ENCODE measurements around the gene THAP6.

THAP6 gene

GRCh38 chr4:75514131-75514948 lies at the start of gene THAP6, which contains the start of gene RCHY1:
Gene THAP6, plus strand, starts transcription at chr4:75514473. Its CDS starts 980 bp downstream, at chr4:75515453.
Gene RCHY1, minus strand, starts transcription at chr4:75514403. Its CDS starts 117 bp downstream, at chr4:75514286.
- Histone ChIP-seq H3K4me3 (ENCODE audit: low read length) (peak within 1 kb of the TSS; percentile 89), H3K27ac (ENCODE audit: low read length) (no peak within 1 kb of the TSS), H3K27me3 (ENCODE audit: control insufficient read depth, insufficient read depth, low read length) (no peaks in the 10 kb centered on the region), H3K36me3 (ENCODE audit: control insufficient read depth, insufficient read depth, low read length) (no peaks in the 10 kb centered on the region; the same call in 1 of the 2 replicates), H3K4me1 (ENCODE audit: control insufficient read depth, insufficient read depth, low read length) (peaks cover 1% of the 10 kb centered on the region; the same call in 1 of the 2 replicates), H3K9me3 (ENCODE audit: control insufficient read depth, insufficient read depth, low read length) (no peaks in the 10 kb centered on the region)
- DNase-seq (ENCODE audit: low read depth, low spot score) = peak; percentile 85
- WGBS (ENCODE audit: insufficient coverage, insufficient read length) = no CpG with 5 or more reads among the region's 61 CpGs

- no CpG with 5 or more reads among the region's 1 CpG for WGBS (ENCODE audit: insufficient coverage, insufficient read length)
- no peak overlapping the region for H3K27ac ChIP-seq (ENCODE audit: low read length)
- no peaks in the 10 kb centered on the region for H3K4me1 ChIP-seq (ENCODE audit: control insufficient read depth, insufficient read depth, low read length)
- H3K9me3 ChIP-seq (ENCODE audit: control insufficient read depth, insufficient read depth, low read length) = no peaks in the 10 kb centered on the region
- no peak for DNase-seq (ENCODE audit: low read depth, low spot score)
- no peak overlapping the region for H3K4me3 ChIP-seq (ENCODE audit: low read length)
- H3K36me3 ChIP-seq (ENCODE audit: control insufficient read depth, insufficient read depth, low read length) = no peaks in the 10 kb centered on the region
- no peaks in the 10 kb centered on the region for H3K27me3 ChIP-seq (ENCODE audit: control insufficient read depth, insufficient read depth, low read length)
Observed at GRCh38 chr4:75469896-75470295, 44.4 kb upstream of the THAP6 start.

- Histone ChIP-seq H3K9me3 (ENCODE audit: control insufficient read depth, insufficient read depth, low read length) (no peaks in the 10 kb centered on the region), H3K27me3 (ENCODE audit: control insufficient read depth, insufficient read depth, low read length) (no peaks in the 10 kb centered on the region), H3K4me3 (ENCODE audit: low read length) (no peak overlapping the region), H3K4me1 (ENCODE audit: control insufficient read depth, insufficient read depth, low read length) (no peaks in the 10 kb centered on the region), H3K36me3 (ENCODE audit: control insufficient read depth, insufficient read depth, low read length) (no peaks in the 10 kb centered on the region), H3K27ac (ENCODE audit: low read length) (no peak overlapping the region)
- DNase-seq (ENCODE audit: low read depth, low spot score) = no peak
- no CpG with 5 or more reads among the region's 1 CpG for WGBS (ENCODE audit: insufficient coverage, insufficient read length)
Observed at GRCh38 chr4:75470738-75471137, 43.5 kb upstream of the THAP6 start.

- Histone ChIP-seq H3K36me3 (ENCODE audit: control insufficient read depth, insufficient read depth, low read length) (no peaks in the 10 kb centered on the region), H3K27me3 (ENCODE audit: control insufficient read depth, insufficient read depth, low read length) (no peaks in the 10 kb centered on the region), H3K4me3 (ENCODE audit: low read length) (no peak overlapping the region), H3K9me3 (ENCODE audit: control insufficient read depth, insufficient read depth, low read length) (no peaks in the 10 kb centered on the region), H3K27ac (ENCODE audit: low read length) (no peak overlapping the region), H3K4me1 (ENCODE audit: control insufficient read depth, insufficient read depth, low read length) (no peaks in the 10 kb centered on the region)
- WGBS (ENCODE audit: insufficient coverage, insufficient read length) = no CpG with 5 or more reads among the region's 3 CpGs
- DNase-seq (ENCODE audit: low read depth, low spot score) = no peak
Observed at GRCh38 chr4:75477201-75477600, 37.1 kb upstream of the THAP6 start.

GRCh38 chr4:75484190-75484589 lies 30.1 kb upstream of the THAP6 start:
- no peaks in the 10 kb centered on the region for H3K36me3 ChIP-seq (ENCODE audit: control insufficient read depth, insufficient read depth, low read length)
- H3K4me1 ChIP-seq (ENCODE audit: control insufficient read depth, insufficient read depth, low read length) = no peaks in the 10 kb centered on the region
- no peak overlapping the region for H3K4me3 ChIP-seq (ENCODE audit: low read length)
- no peaks in the 10 kb centered on the region for H3K27me3 ChIP-seq (ENCODE audit: control insufficient read depth, insufficient read depth, low read length)
- H3K27ac ChIP-seq (ENCODE audit: low read length) = no peak overlapping the region
- no peaks in the 10 kb centered on the region for H3K9me3 ChIP-seq (ENCODE audit: control insufficient read depth, insufficient read depth, low read length)
- WGBS (ENCODE audit: insufficient coverage, insufficient read length) = no CpG with 5 or more reads among the region's 4 CpGs
- DNase-seq (ENCODE audit: low read depth, low spot score) = no peak

- no peaks in the 10 kb centered on the region for H3K27me3 ChIP-seq (ENCODE audit: control insufficient read depth, insufficient read depth, low read length)
- WGBS (ENCODE audit: insufficient coverage, insufficient read length) = no CpG with 5 or more reads among the region's 2 CpGs
- no peak overlapping the region for H3K4me3 ChIP-seq (ENCODE audit: low read length)
- H3K27ac ChIP-seq (ENCODE audit: low read length) = no peak overlapping the region
- DNase-seq (ENCODE audit: low read depth, low spot score) = no peak
- peaks cover 2% of the 10 kb centered on the region; the same call in 1 of the 2 replicates for H3K36me3 ChIP-seq (ENCODE audit: control insufficient read depth, insufficient read depth, low read length)
- H3K9me3 ChIP-seq (ENCODE audit: control insufficient read depth, insufficient read depth, low read length) = no peaks in the 10 kb centered on the region
- H3K4me1 ChIP-seq (ENCODE audit: control insufficient read depth, insufficient read depth, low read length) = no peaks in the 10 kb centered on the region
Observed at GRCh38 chr4:75490155-75490554, 24.1 kb upstream of the THAP6 start.

GRCh38 chr4:75494563-75494962 lies 19.7 kb upstream of the THAP6 start:
- H3K36me3 ChIP-seq (ENCODE audit: control insufficient read depth, insufficient read depth, low read length) = peaks cover 2% of the 10 kb centered on the region; the same call in 1 of the 2 replicates
- H3K4me3 ChIP-seq (ENCODE audit: low read length) = no peak overlapping the region
- H3K27ac ChIP-seq (ENCODE audit: low read length) = no peak overlapping the region
- H3K9me3 ChIP-seq (ENCODE audit: control insufficient read depth, insufficient read depth, low read length) = no peaks in the 10 kb centered on the region
- H3K27me3 ChIP-seq (ENCODE audit: control insufficient read depth, insufficient read depth, low read length) = no peaks in the 10 kb centered on the region
- WGBS (ENCODE audit: insufficient coverage, insufficient read length) = no CpG with 5 or more reads among the region's 1 CpG
- no peak for DNase-seq (ENCODE audit: low read depth, low spot score)
- no peaks in the 10 kb centered on the region for H3K4me1 ChIP-seq (ENCODE audit: control insufficient read depth, insufficient read depth, low read length)

- no CpG with 5 or more reads among the region's 2 CpGs for WGBS (ENCODE audit: insufficient coverage, insufficient read length)
- Histone ChIP-seq H3K36me3 (ENCODE audit: control insufficient read depth, insufficient read depth, low read length) (no peaks in the 10 kb centered on the region; the same call in 1 of the 2 replicates), H3K27me3 (ENCODE audit: control insufficient read depth, insufficient read depth, low read length) (no peaks in the 10 kb centered on the region), H3K9me3 (ENCODE audit: control insufficient read depth, insufficient read depth, low read length) (no peaks in the 10 kb centered on the region), H3K4me3 (ENCODE audit: low read length) (no peak overlapping the region), H3K4me1 (ENCODE audit: control insufficient read depth, insufficient read depth, low read length) (no peaks in the 10 kb centered on the region), H3K27ac (ENCODE audit: low read length) (no peak overlapping the region)
- no peak for DNase-seq (ENCODE audit: low read depth, low spot score)
Observed at GRCh38 chr4:75495476-75495875, 18.8 kb upstream of the THAP6 start.

GRCh38 chr4:75496406-75496805 lies 17.9 kb upstream of the THAP6 start:
- WGBS (ENCODE audit: insufficient coverage, insufficient read length) = no CpG with 5 or more reads among the region's 2 CpGs
- no peaks in the 10 kb centered on the region for H3K36me3 ChIP-seq (ENCODE audit: control insufficient read depth, insufficient read depth, low read length)
- H3K27me3 ChIP-seq (ENCODE audit: control insufficient read depth, insufficient read depth, low read length) = no peaks in the 10 kb centered on the region
- no peak overlapping the region for H3K27ac ChIP-seq (ENCODE audit: low read length)
- H3K4me1 ChIP-seq (ENCODE audit: control insufficient read depth, insufficient read depth, low read length) = no peaks in the 10 kb centered on the region
- no peaks in the 10 kb centered on the region for H3K9me3 ChIP-seq (ENCODE audit: control insufficient read depth, insufficient read depth, low read length)
- no peak overlapping the region for H3K4me3 ChIP-seq (ENCODE audit: low read length)
- no peak for DNase-seq (ENCODE audit: low read depth, low spot score)

- no peak overlapping the region for H3K27ac ChIP-seq (ENCODE audit: low read length)
- no peaks in the 10 kb centered on the region for H3K27me3 ChIP-seq (ENCODE audit: control insufficient read depth, insufficient read depth, low read length)
- H3K36me3 ChIP-seq (ENCODE audit: control insufficient read depth, insufficient read depth, low read length) = no peaks in the 10 kb centered on the region
- DNase-seq (ENCODE audit: low read depth, low spot score) = no peak
- no peak overlapping the region for H3K4me3 ChIP-seq (ENCODE audit: low read length)
- no peaks in the 10 kb centered on the region for H3K4me1 ChIP-seq (ENCODE audit: control insufficient read depth, insufficient read depth, low read length)
- H3K9me3 ChIP-seq (ENCODE audit: control insufficient read depth, insufficient read depth, low read length) = no peaks in the 10 kb centered on the region
- no CpG with 5 or more reads among the region's 5 CpGs for WGBS (ENCODE audit: insufficient coverage, insufficient read length)
Observed at GRCh38 chr4:75497133-75497532, 17.1 kb upstream of the THAP6 start.

GRCh38 chr4:75498041-75498440 lies 16.2 kb upstream of the THAP6 start:
- no peaks in the 10 kb centered on the region; the same call in 1 of the 2 replicates for H3K36me3 ChIP-seq (ENCODE audit: control insufficient read depth, insufficient read depth, low read length)
- H3K27ac ChIP-seq (ENCODE audit: low read length) = no peak overlapping the region
- H3K4me3 ChIP-seq (ENCODE audit: low read length) = no peak overlapping the region
- no peaks in the 10 kb centered on the region for H3K27me3 ChIP-seq (ENCODE audit: control insufficient read depth, insufficient read depth, low read length)
- no peaks in the 10 kb centered on the region for H3K4me1 ChIP-seq (ENCODE audit: control insufficient read depth, insufficient read depth, low read length)
- DNase-seq (ENCODE audit: low read depth, low spot score) = no peak
- H3K9me3 ChIP-seq (ENCODE audit: control insufficient read depth, insufficient read depth, low read length) = no peaks in the 10 kb centered on the region
- WGBS (ENCODE audit: insufficient coverage, insufficient read length) = no CpG with 5 or more reads among the region's 2 CpGs
